ENCODE measurements around the gene NQO1.

DNA sequence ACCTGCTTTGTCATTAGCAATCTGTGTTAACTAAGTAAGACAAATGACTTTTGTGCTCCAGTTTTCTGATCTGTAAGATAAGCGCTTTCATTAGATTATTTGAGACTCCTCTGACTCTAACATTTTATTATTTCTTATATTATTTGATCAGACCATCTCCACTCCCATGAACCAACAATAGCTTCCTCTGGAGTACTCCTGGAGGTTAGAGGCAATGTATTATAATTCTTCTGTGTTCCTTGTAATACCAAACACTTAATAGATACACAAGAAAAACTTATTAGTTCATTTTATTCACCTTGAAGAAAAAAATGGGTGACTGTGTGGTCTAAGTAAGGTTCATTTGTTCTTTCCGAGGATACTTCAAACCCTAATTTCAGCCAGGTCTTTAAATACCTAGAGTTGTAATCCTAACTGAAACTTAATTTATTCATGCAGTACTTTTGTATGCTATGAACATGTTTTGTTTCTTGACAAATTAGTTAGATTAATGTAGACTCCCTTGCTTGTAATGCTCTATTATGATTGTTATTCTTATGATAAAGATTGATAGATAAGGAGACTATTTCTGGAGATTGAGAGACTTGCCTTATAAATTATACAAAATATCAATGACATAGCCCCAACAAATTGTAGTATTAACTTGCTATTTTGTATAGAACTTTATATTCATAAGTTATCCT is 53.9 kb downstream of the NQO1 start:
- TF ChIP-seq, protein P1, sequence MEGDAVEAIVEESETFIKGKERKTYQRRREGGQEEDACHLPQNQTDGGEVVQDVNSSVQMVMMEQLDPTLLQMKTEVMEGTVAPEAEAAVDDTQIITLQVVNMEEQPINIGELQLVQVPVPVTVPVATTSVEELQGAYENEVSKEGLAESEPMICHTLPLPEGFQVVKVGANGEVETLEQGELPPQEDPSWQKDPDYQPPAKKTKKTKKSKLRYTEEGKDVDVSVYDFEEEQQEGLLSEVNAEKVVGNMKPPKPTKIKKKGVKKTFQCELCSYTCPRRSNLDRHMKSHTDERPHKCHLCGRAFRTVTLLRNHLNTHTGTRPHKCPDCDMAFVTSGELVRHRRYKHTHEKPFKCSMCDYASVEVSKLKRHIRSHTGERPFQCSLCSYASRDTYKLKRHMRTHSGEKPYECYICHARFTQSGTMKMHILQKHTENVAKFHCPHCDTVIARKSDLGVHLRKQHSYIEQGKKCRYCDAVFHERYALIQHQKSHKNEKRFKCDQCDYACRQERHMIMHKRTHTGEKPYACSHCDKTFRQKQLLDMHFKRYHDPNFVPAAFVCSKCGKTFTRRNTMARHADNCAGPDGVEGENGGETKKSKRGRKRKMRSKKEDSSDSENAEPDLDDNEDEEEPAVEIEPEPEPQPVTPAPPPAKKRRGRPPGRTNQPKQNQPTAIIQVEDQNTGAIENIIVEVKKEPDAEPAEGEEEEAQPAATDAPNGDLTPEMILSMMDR (IDR thresholded peaks at IDR 0.05; ENCODE audit: low read depth, low read length, missing input control) = no peak
- TF ChIP-seq, protein P2, sequence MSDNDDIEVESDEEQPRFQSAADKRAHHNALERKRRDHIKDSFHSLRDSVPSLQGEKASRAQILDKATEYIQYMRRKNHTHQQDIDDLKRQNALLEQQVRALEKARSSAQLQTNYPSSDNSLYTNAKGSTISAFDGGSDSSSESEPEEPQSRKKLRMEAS (IDR thresholded peaks at IDR 0.05) = no peak
- TF ChIP-seq FOXA1 (IDR thresholded peaks at IDR 0.05) (no peak), TAF1 (conservative IDR thresholded peaks at IDR 0.05) (no peak), JUND (IDR thresholded peaks at IDR 0.05) (no peak), HNF4G (IDR thresholded peaks at IDR 0.05) (no peak), RAD21 (IDR thresholded peaks at IDR 0.05) (no peak), SP1 (IDR thresholded peaks at IDR 0.05) (no peak), YY1 (IDR thresholded peaks at IDR 0.05) (no peak), GABPA (IDR thresholded peaks at IDR 0.05 in 1 of 2, conservative IDR thresholded peaks at IDR 0.05 in 1 of 2) (no peak)
- TF ChIP-seq, protein P3, sequence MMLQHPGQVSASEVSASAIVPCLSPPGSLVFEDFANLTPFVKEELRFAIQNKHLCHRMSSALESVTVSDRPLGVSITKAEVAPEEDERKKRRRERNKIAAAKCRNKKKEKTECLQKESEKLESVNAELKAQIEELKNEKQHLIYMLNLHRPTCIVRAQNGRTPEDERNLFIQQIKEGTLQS (IDR thresholded peaks at IDR 0.05) = no peak
